ENCODE measurements around the gene CRCP. TPM values are rescaled to one million over a fixed set of nuclear protein-coding genes. Genes with fewer than 3 reads are reported as not detected.
"Not testable (repeated sequence)": the region's sequence is repeated elsewhere in the genome, so short reads cannot be mapped to it uniquely, and the experiment has no call there.

CRCP gene
- polyA plus RNA-seq, 1 donor (not counting 4 experiments of a cell fraction or from before 2014, with no cell fraction given), result 25.4 TPM

GRCh38 chr7:66173856-66174255 lies 59.2 kb downstream of the CRCP start:
- TF ChIP-seq EZH2 (IDR thresholded peaks at IDR 0.05; ENCODE audit: low read length) (no peak), CTCF (optimal IDR thresholded peaks at IDR 0.05 in 1 of 3, IDR thresholded peaks at IDR 0.05 in 1 of 3, conservative IDR thresholded peaks at IDR 0.05 in 1 of 3; ENCODE audit: extremely low read depth in 1 of 3, insufficient read depth in 2 of 3, low read length in 3 of 3) (no peak)
- H3K9me3 ChIP-seq (ENCODE audit: control insufficient read depth, low read depth, low read length), result no peaks in the 10 kb centered on the region
- no peak for FAIRE-seq
- no peaks in the 10 kb centered on the region for H3K36me3 ChIP-seq (ENCODE audit: control insufficient read depth in 2 of 2, extremely low read depth in 1 of 2, insufficient read depth in 2 of 2, low read length in 2 of 2)
- H2AFZ ChIP-seq (ENCODE audit: control insufficient read depth, low read length), result no peak overlapping the region
- no peak overlapping the region for H3K4me2 ChIP-seq (ENCODE audit: control insufficient read depth, extremely low read depth, insufficient read depth, low read depth, low read length)
- H3K79me2 ChIP-seq (ENCODE audit: control insufficient read depth, insufficient read depth, low read length), result no peaks in the 10 kb centered on the region
- no peaks in the 10 kb centered on the region for H3K4me1 ChIP-seq (ENCODE audit: control insufficient read depth, extremely low read depth, insufficient read depth, low read length)
- dilution Hi-C loops (cut with MboI; ENCODE audit: extremely low pct_ligation_motif_present, low sequenced_read_pairs), result no loop called here
- H3K4me3 ChIP-seq (ENCODE audit: control insufficient read depth in 2 of 3, extremely low read depth in 1 of 3, insufficient read depth in 2 of 3, low read depth in 1 of 3, low read length in 3 of 3), result no peak overlapping the region
- H4K20me1 ChIP-seq (ENCODE audit: control insufficient read depth, extremely low read depth, insufficient read depth, low read length), result no peaks in the 10 kb centered on the region
- no peaks in the 10 kb centered on the region for H3K27me3 ChIP-seq (ENCODE audit: control insufficient read depth, extremely low read depth, insufficient read depth, low read length)
- DNase-seq (ENCODE audit: low read depth, low spot score), result no peak
- no peak overlapping the region for H3K9ac ChIP-seq (ENCODE audit: control insufficient read depth, extremely low read depth, insufficient read depth, low read length)
- H3K9me1 ChIP-seq (ENCODE audit: control insufficient read depth, extremely low read depth, insufficient read depth, low read length), result no peaks in the 10 kb centered on the region
- H3K27ac ChIP-seq (ENCODE audit: control insufficient read depth, insufficient read depth, low read length), result no peak overlapping the region

DNA sequence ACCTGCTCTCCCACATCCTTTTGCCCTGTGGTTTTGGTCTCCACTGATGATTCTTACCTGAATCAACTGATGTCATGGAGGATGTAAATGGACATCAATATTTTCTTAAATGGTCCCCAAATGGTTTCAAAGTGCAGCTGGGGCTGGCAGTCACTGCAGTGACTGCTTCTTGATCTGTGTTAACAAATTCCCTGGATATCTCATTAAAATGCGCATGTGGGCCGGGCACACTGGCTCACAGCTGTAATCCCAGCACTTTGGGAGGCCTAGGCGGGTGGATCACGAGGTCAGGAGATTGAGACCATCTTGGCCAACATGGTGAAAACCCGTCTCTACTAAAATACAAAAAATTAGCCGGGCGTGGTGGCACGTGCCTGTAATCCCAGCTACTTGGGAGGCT lies 60.4 kb downstream of the CRCP start:
- dilution Hi-C loops (cut with MboI; ENCODE audit: extremely low pct_ligation_motif_present, low sequenced_read_pairs); H3K4me1 ChIP-seq (ENCODE audit: control insufficient read depth, extremely low read depth, insufficient read depth, low read length); DNase-seq (ENCODE audit: low read depth, low spot score); H4K20me1 ChIP-seq (ENCODE audit: control insufficient read depth, extremely low read depth, insufficient read depth, low read length); H3K36me3 ChIP-seq (ENCODE audit: control insufficient read depth in 2 of 2, extremely low read depth in 1 of 2, insufficient read depth in 2 of 2, low read length in 2 of 2); H3K9me1 ChIP-seq (ENCODE audit: control insufficient read depth, extremely low read depth, insufficient read depth, low read length); H2AFZ ChIP-seq (ENCODE audit: control insufficient read depth, low read length); H3K4me3 ChIP-seq (ENCODE audit: control insufficient read depth in 2 of 3, extremely low read depth in 1 of 3, insufficient read depth in 2 of 3, low read depth in 1 of 3, low read length in 3 of 3); H3K9ac ChIP-seq (ENCODE audit: control insufficient read depth, extremely low read depth, insufficient read depth, low read length); H3K4me2 ChIP-seq (ENCODE audit: control insufficient read depth, extremely low read depth, insufficient read depth, low read depth, low read length); FAIRE-seq; H3K9me3 ChIP-seq (ENCODE audit: control insufficient read depth, low read depth, low read length); H3K79me2 ChIP-seq (ENCODE audit: control insufficient read depth, insufficient read depth, low read length); H3K27ac ChIP-seq (ENCODE audit: control insufficient read depth, insufficient read depth, low read length); H3K27me3 ChIP-seq (ENCODE audit: control insufficient read depth, extremely low read depth, insufficient read depth, low read length): not testable (repeated sequence)

GRCh38 chr7:66176914-66177313 lies 62.3 kb downstream of the CRCP start:
- no peaks in the 10 kb centered on the region for H3K36me3 ChIP-seq (ENCODE audit: control insufficient read depth in 2 of 2, extremely low read depth in 1 of 2, insufficient read depth in 2 of 2, low read length in 2 of 2)
- DNase-seq (ENCODE audit: low read depth, low spot score) (no peak), FAIRE-seq (no peak)
- no peak overlapping the region for H3K9ac ChIP-seq (ENCODE audit: control insufficient read depth, extremely low read depth, insufficient read depth, low read length)
- H3K27ac ChIP-seq (ENCODE audit: control insufficient read depth, insufficient read depth, low read length), result no peak overlapping the region
- no peak overlapping the region for H3K4me3 ChIP-seq (ENCODE audit: control insufficient read depth in 2 of 3, extremely low read depth in 1 of 3, insufficient read depth in 2 of 3, low read depth in 1 of 3, low read length in 3 of 3)
- H3K9me1 ChIP-seq (ENCODE audit: control insufficient read depth, extremely low read depth, insufficient read depth, low read length), result no peaks in the 10 kb centered on the region
- TF ChIP-seq CTCF (optimal IDR thresholded peaks at IDR 0.05 in 1 of 3, IDR thresholded peaks at IDR 0.05 in 1 of 3, conservative IDR thresholded peaks at IDR 0.05 in 1 of 3; ENCODE audit: extremely low read depth in 1 of 3, insufficient read depth in 2 of 3, low read length in 3 of 3) (no peak), EZH2 (IDR thresholded peaks at IDR 0.05; ENCODE audit: low read length) (no peak)
- H3K27me3 ChIP-seq (ENCODE audit: control insufficient read depth, extremely low read depth, insufficient read depth, low read length), result no peaks in the 10 kb centered on the region
- dilution Hi-C loops (cut with MboI; ENCODE audit: extremely low pct_ligation_motif_present, low sequenced_read_pairs), result no loop called here
- H3K79me2 ChIP-seq (ENCODE audit: control insufficient read depth, insufficient read depth, low read length), result no peaks in the 10 kb centered on the region
- no peaks in the 10 kb centered on the region for H3K4me1 ChIP-seq (ENCODE audit: control insufficient read depth, extremely low read depth, insufficient read depth, low read length)
- H3K9me3 ChIP-seq (ENCODE audit: control insufficient read depth, low read depth, low read length), result no peaks in the 10 kb centered on the region
- no peak overlapping the region for H2AFZ ChIP-seq (ENCODE audit: control insufficient read depth, low read length)
- H4K20me1 ChIP-seq (ENCODE audit: control insufficient read depth, extremely low read depth, insufficient read depth, low read length), result no peaks in the 10 kb centered on the region
- H3K4me2 ChIP-seq (ENCODE audit: control insufficient read depth, extremely low read depth, insufficient read depth, low read depth, low read length), result no peak overlapping the region

Data from keratinocyte (primary cell).